Measurements from ENCODE around the gene GPR137B. TPM values are rescaled to one million over a fixed set of nuclear protein-coding genes. Genes with fewer than 3 reads are reported as not detected.
A peak's percentile ranks its signal among the peaks of the same experiment; 100 is the strongest.

The GPR137B gene
- total and polyA plus RNA-seq, 9 of the 15 experiments (the other 6 are each of a cell fraction or from before 2014, with no cell fraction given) = 0.04 to 1.0 (median 0.62) TPM

- H3K4me2 ChIP-seq (ENCODE audit: insufficient read depth, low read length) = no peak overlapping the region
- DNase-seq (ENCODE audit: extremely low read depth in 1 of 4, low spot score in 3 of 4) (no peak), ATAC-seq (no peak), FAIRE-seq (no peak)
- no peak overlapping the region for H3K9ac ChIP-seq (ENCODE audit: insufficient read depth in 1 of 2, low read depth in 2 of 2, low read length in 2 of 2)
- H3K9me3 ChIP-seq (replicated peaks; ENCODE audit: control insufficient read depth, insufficient read depth, low read depth, low read length) = no peaks in the 10 kb centered on the region
- no peak overlapping the region for H3K4me3 ChIP-seq
- intact Hi-C loops (cut with micrococcal nuclease) (no loop called here), in situ Hi-C loops (cut with MboI) (no loop called here)
- H3K36me3 ChIP-seq (ENCODE audit: control insufficient read depth, insufficient read depth, low read length) = no peaks in the 10 kb centered on the region
- TF ChIP-seq ZNF316 (IDR thresholded peaks at IDR 0.05) (0 out of 2 replicates have a peak, but pooled peaks have one; percentile 9), NFE2 (IDR thresholded peaks at IDR 0.05; ENCODE audit: low read depth) (peak; percentile 63), E2F5 (CRISPR knock-in tag; IDR thresholded peaks at IDR 0.05) (no peak), ZBTB5 (IDR thresholded peaks at IDR 0.05) (no peak), ZNF79 (CRISPR knock-in tag; IDR thresholded peaks at IDR 0.05; ENCODE audit: low read depth) (no peak), SMARCA4 (IDR thresholded peaks at IDR 0.05) (no peak), RBM15 (IDR thresholded peaks at IDR 0.05; ENCODE audit: insufficient read depth, low read length) (no peak), DEAF1 (CRISPR knock-in tag; IDR thresholded peaks at IDR 0.05) (no peak), ZC3H8 (IDR thresholded peaks at IDR 0.05) (no peak), RNF2 (IDR thresholded peaks at IDR 0.05) (no peak), U2AF1 (optimal IDR thresholded peaks at IDR 0.05; ENCODE audit: low read depth, low read length) (no peak)
- 21% methylated on average over 5 of the region's 5 CpGs for WGBS (ENCODE audit: insufficient coverage, low coverage, missing lambda C conversion rate)
- no TSS peak for BruUV-seq (replicated peaks)
- H2AFZ ChIP-seq (ENCODE audit: low read depth, low read length) = no peak overlapping the region
- no peaks in the 10 kb centered on the region for H3K79me2 ChIP-seq (ENCODE audit: control insufficient read depth, insufficient read depth, low read length)
- H4K20me1 ChIP-seq (replicated peaks; ENCODE audit: control insufficient read depth, insufficient read depth, low read length) = no peaks in the 10 kb centered on the region
- ChIA-PET CTCF (ENCODE audit: low intra/inter-chr PET ratio) (no interaction called here), POLR2A (interaction anchor here (0.7 to 1.1 kb wide), 2 partner anchors 11 to 313 kb away, joined by 3 read pairs; no protein-coding TSS in a partner anchor)
- H3K9me1 ChIP-seq (ENCODE audit: control insufficient read depth, insufficient read depth, low read length) = no peaks in the 10 kb centered on the region
- H3K4me1 ChIP-seq (replicated peaks in 1 of 2; ENCODE audit: control insufficient read depth in 2 of 2, insufficient read depth in 2 of 2, low read length in 2 of 2) = peaks cover 0 to 6% of the 10 kb centered on the region in 2 experiments; a peak in 2 of 5 replicates
- H3K27ac ChIP-seq (ENCODE audit: extremely low read depth, low read depth, low read length) = no peak overlapping the region
- H3K27me3 ChIP-seq (ENCODE audit: control insufficient read depth in 2 of 2, insufficient read depth in 2 of 2, low read length in 2 of 2) = no peaks in the 10 kb centered on the region
Measured at GRCh38 chr1:236211815-236212214, 69.5 kb downstream of the GPR137B start.

Data from K562 (cell line).